SK-N-SH (cell line): ENCODE measurements around the gene ACSL3. TPM values are rescaled to one million over a fixed set of nuclear protein-coding genes. Genes with fewer than 3 reads are reported as not detected.
A peak's percentile ranks its signal among the peaks of the same experiment; 100 is the strongest.

ENCODE experiments used
- CTCF ChIA-PET: fragments of 300-600, 350-600 bp; formaldehyde crosslinking; extraction: SDS; loops from one replicate; lab custom pipeline; 2021; lab: Yijun Ruan, JAX
- POLR2A ChIA-PET: fragments of 350-600 bp; sonication (Branson Sonifier 250); formaldehyde crosslinking; extraction: SDS; loops from one replicate; lab custom pipeline; 2020; ENCODE audit warnings: antibody characterized with exemption, inconsistent platforms; lab: Yijun Ruan, JAX
- DNase-seq: peaks from one replicate; pipeline ENCODE4 v3.0.0; 2012
- H2AFZ ChIP-seq: fragments of 200-600 bp; sonication (generic); 2 replicates; pipeline ENCODE4 v1.8.1; 2016; ENCODE audit warnings: antibody characterized with exemption, mild to moderate bottlenecking, low read depth
- H3F3A ChIP-seq: fragments of 200-600 bp; sonication (generic); replicated peaks from 2 replicates; pipeline ENCODE3; 2016; ENCODE audit warnings: antibody characterized with exemption, mild to moderate bottlenecking; ENCODE audit not compliant: insufficient read depth
- H3K27ac ChIP-seq, 2 experiments: fragments of 200-500 bp in 1 of 2; fragments of 200-600 bp in 1 of 2; sonication (Bioruptor generic) in 1 of 2; sonication (generic), shearing (Covaris generic) in 1 of 2; 2 replicates each; pipeline versions ENCODE4 v1.5.1 to v1.6.1; 2014 to 2016; ENCODE audit warnings: low read depth in 2 of 2, inconsistent platforms in 1 of 2, low read length in 1 of 2, mild to moderate bottlenecking in 1 of 2, mixed read lengths in 1 of 2
- H3K27me3 ChIP-seq: fragments of 200-600 bp; sonication (generic), shearing (Covaris generic); 2 replicates; pipeline ENCODE4 v1.6.1; 2016; ENCODE audit warnings: mixed run types; ENCODE audit not compliant: insufficient read depth
- H3K36me3 ChIP-seq, 2 experiments: fragments of 200-500 bp in 1 of 2; fragments of 200-600 bp in 1 of 2; sonication (Bioruptor generic) in 1 of 2; sonication (generic) in 1 of 2; replicated peaks in 1 of 2; 2 replicates each; pipeline versions ENCODE3 to v1.5.1; 2014 to 2016; ENCODE audit warnings: low read length in 1 of 2, mild to moderate bottlenecking in 1 of 2; ENCODE audit not compliant: insufficient read depth in 2 of 2, control insufficient read depth in 1 of 2
- H3K4me1 ChIP-seq, 2 experiments: fragments of 200-500 bp in 1 of 2; fragments of 200-600 bp in 1 of 2; sonication (Bioruptor generic) in 1 of 2; sonication (generic), shearing (Covaris generic) in 1 of 2; 2 replicates each; pipeline versions ENCODE4 v1.5.1 to v1.6.1; 2014 to 2016; ENCODE audit warnings: low read depth in 1 of 2, low read length in 1 of 2, mixed run types in 1 of 2; ENCODE audit not compliant: insufficient read depth in 2 of 2, control insufficient read depth in 1 of 2
- H3K4me2 ChIP-seq: fragments of 200-600 bp; sonication (generic), shearing (Covaris generic); 2 replicates; pipeline ENCODE4 v1.6.1; 2017; ENCODE audit warnings: mixed run types
- H3K4me3 ChIP-seq, 2 experiments: fragments of 200-500 bp in 1 of 2; fragments of 200-600 bp in 1 of 2; sonication (Bioruptor generic) in 1 of 2; sonication (generic), shearing (Covaris generic) in 1 of 2; 2 replicates each; pipeline versions ENCODE4 v1.5.1 to v1.8.1; 2014 to 2016; ENCODE audit warnings: low read depth in 2 of 2, inconsistent platforms in 1 of 2, low read length in 1 of 2, mild to moderate bottlenecking in 1 of 2, mixed read lengths in 1 of 2, moderate library complexity in 1 of 2
- H3K79me2 ChIP-seq: fragments of 200-600 bp; sonication (generic); 2 replicates; pipeline ENCODE4 v1.8.1; 2017; ENCODE audit warnings: mild to moderate bottlenecking; ENCODE audit not compliant: insufficient read depth
- H3K9ac ChIP-seq: fragments of 200-600 bp; sonication (generic); 2 replicates; pipeline ENCODE4 v1.6.1; 2017; ENCODE audit warnings: mixed run types
- H3K9me2 ChIP-seq: fragments of 200-600 bp; sonication (generic); 2 replicates; pipeline ENCODE4 v1.6.1; 2017; ENCODE audit warnings: mixed run types
- H3K9me3 ChIP-seq: fragments of 200-600 bp; sonication (generic); 2 replicates; pipeline ENCODE4 v1.6.1; 2017; ENCODE audit warnings: mixed run types, mild to moderate bottlenecking, moderate library complexity
- H4K20me1 ChIP-seq: fragments of 200-600 bp; sonication (generic); 2 replicates; pipeline ENCODE4 v1.6.1; 2017; ENCODE audit warnings: mild to moderate bottlenecking, mixed run types; ENCODE audit not compliant: insufficient read depth
- ELF1 ChIP-seq: IDR thresholded peaks from 2 replicates; pipeline ENCODE4 v1.4.0; 2012
- FOSL2 ChIP-seq: IDR thresholded peaks from 2 replicates; pipeline ENCODE4 v1.4.0; 2012; ENCODE audit warnings: low read depth, mild to moderate bottlenecking, moderate library complexity, borderline replicate concordance
- FOXM1 ChIP-seq: IDR thresholded peaks from 2 replicates; pipeline ENCODE4 v1.4.0; 2012; ENCODE audit warnings: low read depth, mild to moderate bottlenecking
- GABPA ChIP-seq: IDR thresholded peaks from 2 replicates; pipeline ENCODE4 v1.4.0; 2012; ENCODE audit warnings: low read depth, mild to moderate bottlenecking
- JUND ChIP-seq: IDR thresholded peaks from 2 replicates; pipeline ENCODE4 v1.4.0; 2012
- MAX ChIP-seq: IDR thresholded peaks from 2 replicates; pipeline ENCODE4 v1.4.0; 2012; ENCODE audit warnings: low read depth
- MXI1 ChIP-seq: IDR thresholded peaks from 2 replicates; pipeline ENCODE4 v1.6.1; 2012; ENCODE audit warnings: mild to moderate bottlenecking, low read depth, low read length, improper control_type of control experiment
- NFIC ChIP-seq: IDR thresholded peaks from 2 replicates; pipeline ENCODE4 v1.4.0; 2012; ENCODE audit warnings: borderline replicate concordance
- POLR2AphosphoS5 ChIP-seq: IDR thresholded peaks from 2 replicates; pipeline ENCODE4 v1.6.1; 2012; ENCODE audit warnings: low read depth, low read length
- RCOR1 ChIP-seq: fragments of 150-350 bp; IDR thresholded peaks from 2 replicates; pipeline ENCODE4 v1.6.1; 2017; ENCODE audit warnings: antibody characterized with exemption, low read length
- REST ChIP-seq: IDR thresholded peaks from 2 replicates; pipeline ENCODE4 v1.6.1; 2012; ENCODE audit warnings: mild to moderate bottlenecking, low read depth, low read length, moderate library complexity
- RFX5 ChIP-seq: IDR thresholded peaks from 2 replicates; pipeline ENCODE4 v1.6.1; 2012; ENCODE audit warnings: mild to moderate bottlenecking, improper control_type of control experiment, low read length
- YY1 ChIP-seq: IDR thresholded peaks from 2 replicates; pipeline ENCODE4 v1.4.0; 2012; ENCODE audit warnings: low read depth, mild to moderate bottlenecking
- WGBS: methylation state at CpG from one replicate; pipeline ENCODE4 v1.1.6; 2017; ENCODE audit warnings: low lambda C conversion rate; 5-methylcytosine and 5-hydroxymethylcytosine counted together
- polyA plus RNA-seq, 3 experiments: library from polyadenylated mRNA; depleted of rRNA; stranded (reverse); fragments of >200 nt; gene quantifications; 2 replicates each; pipeline ENCODE4 v1.2.3, GENCODE V29; 2012

Gene ACSL3
- polyA plus RNA-seq, 1 of the 3 experiments (the other 2 are of a cell fraction): 15.7 TPM

GRCh38 chr2:222943820-222944219 is 83.0 kb downstream of the ACSL3 start (continued):
- peak; percentile 34; the same call in 1 of the 2 replicates for TF ChIP-seq NFIC
- no peak for TF ChIP-seq RCOR1
- no peak for TF ChIP-seq ELF1
- 0 out of 2 replicates have a peak, but pooled peaks have one; percentile 2 for TF ChIP-seq JUND
- TF ChIP-seq FOSL2: no peak
- no peak for TF ChIP-seq MAX
- no peak for TF ChIP-seq POLR2AphosphoS5
- TF ChIP-seq REST: no peak

GRCh38 chr2:222944552-222944951 is 83.7 kb downstream of the ACSL3 start:
- CTCF ChIA-PET: interaction anchor here (0.6 to 3.4 kb wide), 3 partner anchors 12 to 254 kb away, joined by 3 to 11 read pairs (median 4); no protein-coding TSS in a partner anchor

More at GRCh38 chr2:222944552-222944951, 83.7 kb downstream of the ACSL3 start:
- Histone ChIP-seq H3K4me1 (peaks cover 4 to 33% of the 10 kb centered on the region in 2 experiments; a peak in 3 of 4 replicates), H3F3A (peaks cover 23% of the 10 kb centered on the region), H3K79me2 (no peaks in the 10 kb centered on the region; the same call in 1 of the 2 replicates), H4K20me1 (no peaks in the 10 kb centered on the region), H3K4me2 (0 out of 2 replicates have a peak overlapping the region, but pooled peaks have one; percentile 39), H3K27me3 (no peaks in the 10 kb centered on the region), H3K9me2 (no peaks in the 10 kb centered on the region), H2AFZ (no peak overlapping the region), H3K36me3 (peaks cover 16 to 20% of the 10 kb centered on the region in 2 experiments), H3K4me3 (no peak overlapping the region), H3K9me3 (no peaks in the 10 kb centered on the region), H3K27ac (peak overlapping the region; percentile 68 to 69; a peak in 3 of 4 replicates), H3K9ac (peak overlapping the region; percentile 43; the same call in 1 of the 2 replicates)
- DNase-seq: no peak
- POLR2A ChIA-PET: no interaction called here
- 86% methylated on average over 1 of the region's 1 CpG for WGBS
- TF ChIP-seq FOXM1 (no peak), RFX5 (no peak), YY1 (no peak), GABPA (no peak), FOSL2 (no peak), MXI1 (no peak)
